ENCODE data around the gene ERP27. TPM values are rescaled to one million over a fixed set of nuclear protein-coding genes. Genes with fewer than 3 reads are reported as not detected.

ERP27 gene
- total RNA-seq, 4 donors from 2014 or later, result 0.33 to 1.0 (median 0.58) TPM; not detected in 1

GRCh38 chr12:14868916-14869506 lies 69.3 kb downstream of the ERP27 start:
- TF ChIP-seq POLR2A (IDR thresholded peaks at IDR 0.05; ENCODE audit: low read depth) (no peak), EP300 (IDR thresholded peaks at IDR 0.05) (no peak), POLR2AphosphoS5 (IDR thresholded peaks at IDR 0.05) (no peak)
- TF ChIP-seq, protein P1, sequence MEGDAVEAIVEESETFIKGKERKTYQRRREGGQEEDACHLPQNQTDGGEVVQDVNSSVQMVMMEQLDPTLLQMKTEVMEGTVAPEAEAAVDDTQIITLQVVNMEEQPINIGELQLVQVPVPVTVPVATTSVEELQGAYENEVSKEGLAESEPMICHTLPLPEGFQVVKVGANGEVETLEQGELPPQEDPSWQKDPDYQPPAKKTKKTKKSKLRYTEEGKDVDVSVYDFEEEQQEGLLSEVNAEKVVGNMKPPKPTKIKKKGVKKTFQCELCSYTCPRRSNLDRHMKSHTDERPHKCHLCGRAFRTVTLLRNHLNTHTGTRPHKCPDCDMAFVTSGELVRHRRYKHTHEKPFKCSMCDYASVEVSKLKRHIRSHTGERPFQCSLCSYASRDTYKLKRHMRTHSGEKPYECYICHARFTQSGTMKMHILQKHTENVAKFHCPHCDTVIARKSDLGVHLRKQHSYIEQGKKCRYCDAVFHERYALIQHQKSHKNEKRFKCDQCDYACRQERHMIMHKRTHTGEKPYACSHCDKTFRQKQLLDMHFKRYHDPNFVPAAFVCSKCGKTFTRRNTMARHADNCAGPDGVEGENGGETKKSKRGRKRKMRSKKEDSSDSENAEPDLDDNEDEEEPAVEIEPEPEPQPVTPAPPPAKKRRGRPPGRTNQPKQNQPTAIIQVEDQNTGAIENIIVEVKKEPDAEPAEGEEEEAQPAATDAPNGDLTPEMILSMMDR (IDR thresholded peaks at IDR 0.05), result no peak
- Histone ChIP-seq H3K27ac (replicated peaks in 1 of 4) (no peak overlapping the region), H3K27me3 (no peaks in the 10 kb centered on the region), H3K4me1 (peaks cover 0 to 11% (median 0%) of the 10 kb centered on the region in 4 donors), H3K4me3 (no peak overlapping the region), H3K9me3 (peaks cover 0 to 6% (median 0%) of the 10 kb centered on the region in 4 donors), H3K36me3 (no peaks in the 10 kb centered on the region)
- no peak for DNase-seq (ENCODE audit: extremely low spot score)
- intact Hi-C loops (cut with DNase I), result no loop called here
- WGBS, result 94% methylated on average over 2 of the region's 3 CpGs

Other genes starting within 250 kb of the ERP27 start
- not detected for gene GUCY2C, start 241.9 kb downstream of the ERP27 start, total RNA-seq
- 10 to 100 TPM; 18.2 to 25.7 (median 19.1) TPM for gene WBP11, start 135.1 kb downstream of the ERP27 start, total RNA-seq
- 1 to 10 TPM in 2 of 4 donors, under 1 TPM in 2; 0.66 to 2.1 (median 1.1) TPM for gene C12orf60, start 134.9 kb downstream of the ERP27 start, total RNA-seq
- under 1 TPM in 1 of 4 donors, not detected in 3; 0.23 TPM for gene SMCO3, start 124.4 kb downstream of the ERP27 start, total RNA-seq
- 1 to 10 TPM in 3 of 4 donors, under 1 TPM in 1; 0.83 to 2.7 (median 1.9) TPM for gene ART4, start 95.0 kb downstream of the ERP27 start, total RNA-seq
- 100 to 1,000 TPM; 604 to 929 (median 711) TPM for gene MGP, start 52.7 kb downstream of the ERP27 start, total RNA-seq
- gene ARHGDIB, start 23.1 kb upstream of the ERP27 start, total RNA-seq, result 100 to 1,000 TPM in 2 of 4 donors, 10 to 100 TPM in 2; 43.6 to 123 (median 84.5) TPM
- not detected for gene PDE6H, start 34.5 kb upstream of the ERP27 start, total RNA-seq